ENCODE results near the gene FPR2. TPM values are rescaled to one million over a fixed set of nuclear protein-coding genes. Genes with fewer than 3 reads are reported as not detected.
"Not testable (repeated sequence)": the region's sequence is repeated elsewhere in the genome, so short reads cannot be mapped to it uniquely, and the experiment has no call there.

FPR2 gene
- total RNA-seq, 1 donor from 2014 or later, result 0.89 TPM

DNA sequence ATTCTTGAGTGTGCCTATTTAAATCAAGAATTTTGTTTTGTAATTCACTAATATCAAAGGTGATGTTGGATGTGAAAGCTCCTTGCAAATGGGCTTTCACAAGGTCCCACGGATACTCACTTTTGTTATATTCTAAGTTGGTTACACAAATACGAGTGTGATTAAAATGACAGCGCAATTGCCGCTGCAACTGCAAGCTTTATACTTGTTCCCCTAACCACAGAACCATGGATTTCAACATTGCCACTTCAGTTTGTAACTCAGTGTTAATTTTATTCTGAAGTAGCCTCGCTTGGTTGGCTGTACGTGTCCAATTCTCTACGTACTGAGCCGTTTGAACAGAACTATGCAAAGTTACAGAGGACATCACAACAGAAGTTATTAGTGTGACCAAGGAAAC lies 44.4 kb downstream of the FPR2 start:
- DNase-seq (ENCODE audit: low spot score), result not testable (repeated sequence)

DNA sequence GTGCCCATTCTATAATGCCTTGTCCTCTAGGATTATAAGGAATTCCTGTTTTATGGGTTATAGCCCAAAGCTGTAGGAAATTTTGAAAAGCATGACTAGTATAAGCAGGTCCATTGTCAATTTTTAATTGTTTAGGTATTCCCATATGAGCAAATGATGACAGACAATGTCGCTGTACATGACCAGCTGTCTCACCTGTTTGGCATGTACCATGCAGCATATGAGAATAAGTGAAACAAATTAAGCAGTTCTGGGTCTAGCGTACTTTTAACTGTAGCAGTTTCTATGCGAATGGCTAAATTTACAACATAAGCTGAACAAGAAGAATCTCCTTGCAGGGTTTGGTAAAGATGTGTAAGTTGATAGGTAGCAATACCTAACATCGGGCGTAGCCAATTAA lies 45.6 kb downstream of the FPR2 start:
- DNase-seq (ENCODE audit: low spot score), result not testable (repeated sequence)

DNA sequence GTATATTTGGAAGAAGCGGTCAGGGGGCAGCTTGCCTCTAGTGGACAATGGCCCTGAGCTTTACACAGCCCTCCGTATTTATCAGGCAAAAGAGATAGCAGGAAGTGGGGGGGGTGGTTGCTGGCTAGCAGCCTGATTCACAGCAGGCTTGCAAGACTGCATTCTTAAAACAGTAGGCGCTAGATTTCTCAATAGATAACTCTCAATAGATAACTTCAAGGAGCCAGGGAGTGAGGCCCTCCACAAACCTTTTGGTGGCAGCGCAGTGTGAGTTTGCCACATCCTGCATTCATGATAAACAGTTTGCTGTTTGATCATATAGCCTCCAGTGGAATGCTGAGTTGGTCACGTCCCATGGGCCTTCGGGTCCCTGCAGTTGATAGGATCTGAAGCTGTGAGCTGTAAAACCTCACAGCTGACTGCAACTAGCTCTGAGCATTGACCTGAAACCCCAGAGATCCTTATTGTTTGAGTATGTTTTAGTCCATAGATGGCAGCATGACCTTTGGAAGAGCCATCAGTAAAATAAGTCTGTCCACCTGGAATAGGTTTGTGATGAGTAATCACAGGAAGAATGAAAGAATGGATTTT lies 46.2 kb downstream of the FPR2 start:
- DNase-seq (ENCODE audit: low spot score), result no peak

DNA sequence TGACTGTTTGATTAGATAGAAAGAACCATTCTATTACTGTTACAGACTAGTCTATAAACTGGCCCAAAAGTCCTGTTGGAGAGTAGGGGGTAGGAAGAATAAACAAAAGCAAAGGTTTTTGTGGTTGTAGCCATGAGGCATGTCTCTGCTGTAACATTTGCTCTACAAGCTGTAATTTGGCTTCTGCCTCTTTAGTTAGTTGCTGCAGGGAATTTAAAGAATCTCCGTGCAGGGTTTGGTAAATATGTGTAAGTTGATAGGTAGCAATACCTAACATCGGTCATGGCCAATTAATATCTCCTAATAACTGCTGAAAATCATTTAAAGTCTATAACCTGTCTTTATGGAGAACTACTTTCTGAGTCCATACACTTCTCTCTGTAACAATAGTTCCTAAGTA lies 46.9 kb downstream of the FPR2 start:
- DNase-seq (ENCODE audit: low spot score), result no peak

GRCh38 chr19:51808333-51808986 lies 47.5 kb downstream of the FPR2 start:
- no peak for DNase-seq (ENCODE audit: low spot score)

- DNase-seq (ENCODE audit: low spot score), result no peak
Measured at GRCh38 chr19:51809787-51810186, 48.8 kb downstream of the FPR2 start.

DNA sequence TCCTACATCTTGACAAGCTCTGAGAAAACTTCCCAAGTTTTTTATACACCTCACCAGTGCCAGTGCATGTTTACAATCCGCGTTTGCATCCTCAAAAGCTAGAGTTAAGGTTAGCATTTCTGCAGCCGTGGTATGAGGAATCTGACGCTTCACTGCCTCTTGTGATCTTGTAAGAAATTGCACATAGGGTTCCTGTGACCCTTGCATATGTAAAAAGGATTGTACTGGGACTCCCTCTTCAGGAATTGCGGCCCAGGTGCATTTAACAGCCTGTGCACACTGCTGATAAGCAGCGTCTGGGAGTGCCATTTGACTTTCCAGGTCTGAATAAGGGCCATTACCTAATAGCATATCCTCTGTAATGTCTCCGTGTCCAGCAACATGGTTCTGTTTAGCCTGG lies 49.2 kb downstream of the FPR2 start:
- no peak for DNase-seq (ENCODE audit: low spot score)

- DNase-seq (ENCODE audit: low spot score), result no peak
Measured at GRCh38 chr19:51811344-51811743, 50.4 kb downstream of the FPR2 start.

DNA sequence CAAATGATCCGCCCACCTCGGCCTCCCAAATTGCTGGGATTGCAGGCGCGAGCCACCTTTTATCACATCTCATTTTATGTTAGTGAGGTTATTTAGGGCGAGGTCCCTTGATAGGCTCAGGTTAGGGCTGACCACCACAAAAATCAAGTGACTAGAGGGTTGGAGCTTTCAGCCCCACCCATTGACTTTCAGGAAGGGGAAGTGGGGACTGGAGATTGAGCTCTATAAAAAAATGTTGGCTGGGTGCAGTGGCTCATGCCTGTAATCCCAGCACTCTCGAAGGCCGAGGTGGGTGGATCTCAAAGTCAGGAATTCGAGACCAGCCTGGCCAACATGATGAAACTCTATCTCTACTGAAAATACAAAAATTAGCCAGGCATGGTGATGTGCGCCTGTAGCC lies 54.1 kb downstream of the FPR2 start:
- DNase-seq (ENCODE audit: low spot score), result no peak

GRCh38 chr19:51816711-51817110 lies 55.7 kb downstream of the FPR2 start:
- DNase-seq (ENCODE audit: low spot score), result no peak

- no peak for DNase-seq (ENCODE audit: low spot score)
Measured at GRCh38 chr19:51820011-51820410, 59.0 kb downstream of the FPR2 start.

Other genes with a start within 250 kb of the FPR2 start
- 2.2 TPM for gene SIGLEC6, start 229.5 kb upstream of the FPR2 start, total RNA-seq
- 16.0 TPM for gene ZNF175, start 189.9 kb upstream of the FPR2 start, total RNA-seq
- gene SIGLEC5, start 130.8 kb upstream of the FPR2 start, total RNA-seq, result 1.2 TPM
- 4.2 TPM for gene SIGLEC14, start 114.4 kb upstream of the FPR2 start, total RNA-seq
- gene SPACA6, start 67.8 kb upstream of the FPR2 start, total RNA-seq, result 25.6 TPM
- gene HAS1, start 37.2 kb upstream of the FPR2 start, total RNA-seq, result 0.18 TPM
- gene FPR1, start 9.3 kb upstream of the FPR2 start, total RNA-seq, result 4.3 TPM
- gene FPR3, start 34.0 kb downstream of the FPR2 start, total RNA-seq, result 3.4 TPM
- gene ZNF577, start 126.8 kb downstream of the FPR2 start, total RNA-seq, result 21.5 TPM
- 23.6 TPM for gene ZNF649, start 143.8 kb downstream of the FPR2 start, total RNA-seq
- gene ZNF613, start 166.3 kb downstream of the FPR2 start, total RNA-seq, result 10.2 TPM
- gene ZNF350, start 225.7 kb downstream of the FPR2 start, total RNA-seq, result 23.3 TPM
- gene ZNF615, start 247.0 kb downstream of the FPR2 start, total RNA-seq, result 14.9 TPM

All from ureter (tissue), 1 donor.